ENCODE measurements around the gene CHMP1B.

Gene CHMP1B, protein sequence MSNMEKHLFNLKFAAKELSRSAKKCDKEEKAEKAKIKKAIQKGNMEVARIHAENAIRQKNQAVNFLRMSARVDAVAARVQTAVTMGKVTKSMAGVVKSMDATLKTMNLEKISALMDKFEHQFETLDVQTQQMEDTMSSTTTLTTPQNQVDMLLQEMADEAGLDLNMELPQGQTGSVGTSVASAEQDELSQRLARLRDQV

DNA sequence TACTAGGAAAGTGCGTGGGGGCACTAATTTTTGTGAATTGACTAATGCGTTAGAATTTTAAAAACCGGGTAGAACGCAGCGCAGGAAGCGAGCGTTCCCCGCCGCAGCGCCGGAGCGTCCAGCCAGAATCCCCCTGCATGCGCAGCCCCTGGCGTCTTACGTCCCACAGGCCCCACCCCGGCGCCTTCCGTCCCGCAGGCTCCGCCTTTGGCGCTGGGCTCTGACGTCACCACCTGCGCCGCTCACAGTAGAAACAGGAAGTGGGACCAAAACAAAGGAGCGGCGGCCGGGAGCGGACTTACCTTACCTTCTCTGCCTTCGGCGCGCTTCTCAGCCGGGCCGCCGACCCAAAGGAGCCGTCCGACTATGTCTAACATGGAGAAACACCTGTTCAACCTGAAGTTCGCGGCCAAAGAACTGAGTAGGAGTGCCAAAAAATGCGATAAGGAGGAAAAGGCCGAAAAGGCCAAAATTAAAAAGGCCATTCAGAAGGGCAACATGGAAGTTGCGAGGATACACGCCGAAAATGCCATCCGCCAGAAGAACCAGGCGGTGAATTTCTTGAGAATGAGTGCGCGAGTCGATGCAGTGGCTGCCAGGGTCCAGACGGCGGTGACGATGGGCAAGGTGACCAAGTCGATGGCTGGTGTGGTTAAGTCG, at the start of gene CHMP1B:
TSS of gene CHMP1B (plus strand) at position 268 of the 660 bp plus-strand sequence. CDS start at position 367, 99 bp downstream.
- peak; percentile 95 for DNase-seq

DNA sequence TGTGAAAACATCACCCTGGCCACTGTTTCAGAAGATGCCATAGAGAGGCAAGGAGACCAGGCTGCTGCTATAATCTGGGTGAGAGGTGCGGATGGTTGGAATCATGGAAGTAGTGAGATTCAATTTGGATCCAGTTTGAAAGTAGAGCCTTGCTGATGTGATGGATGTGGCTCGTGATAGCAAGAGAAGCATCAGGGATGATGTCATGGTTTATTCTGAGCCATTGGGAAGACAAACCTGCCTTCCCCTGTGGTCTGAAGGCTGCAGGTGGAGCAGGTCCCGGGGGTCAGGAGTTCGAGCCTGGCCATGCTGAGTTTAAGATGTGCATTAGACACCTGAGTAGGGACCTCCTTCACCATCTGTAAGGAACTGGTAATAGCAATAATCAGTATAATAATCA, 49.6 kb upstream of the CHMP1B start:
- DNase-seq, result no peak

DNA sequence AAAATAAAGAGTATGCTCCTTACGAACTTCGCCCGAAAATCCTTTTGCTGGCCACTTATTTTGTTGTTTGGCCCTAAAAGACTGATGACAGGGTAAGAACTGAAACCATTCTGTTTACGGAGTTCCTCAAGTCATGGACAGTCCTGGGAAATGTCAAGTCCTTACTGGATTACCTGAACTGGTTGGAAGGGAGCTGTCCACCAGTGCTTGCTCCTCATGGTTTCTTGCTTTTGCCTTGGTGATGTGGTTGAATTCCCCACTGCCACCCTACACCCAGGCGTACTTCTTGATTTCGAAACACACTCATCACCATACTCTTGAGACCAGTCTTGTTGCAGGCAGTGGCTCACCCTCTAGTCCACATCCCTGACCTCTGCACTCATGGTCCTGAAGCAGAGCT, 49.1 kb upstream of the CHMP1B start:
- DNase-seq, result no peak

DNA sequence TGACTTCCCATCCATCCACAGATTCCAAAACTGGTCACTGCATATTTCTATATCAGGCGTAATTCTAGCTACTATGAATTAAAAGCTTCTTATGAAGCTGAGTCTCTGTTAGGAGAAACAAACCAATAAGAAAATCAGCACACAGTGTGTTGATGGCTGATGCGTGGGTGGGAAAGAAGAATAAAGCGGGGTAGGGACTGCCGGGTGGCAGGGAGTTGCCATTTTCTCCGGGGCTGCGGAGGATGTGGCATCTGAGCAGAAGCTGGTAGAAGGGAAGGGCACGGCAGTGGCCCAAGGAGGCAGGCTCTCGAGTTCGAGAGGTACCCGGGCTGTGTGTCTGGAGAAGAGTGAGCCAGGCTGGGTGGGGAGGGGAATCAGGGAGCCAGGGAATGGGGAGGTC, 48.6 kb upstream of the CHMP1B start:
- DNase-seq, result no peak

DNA sequence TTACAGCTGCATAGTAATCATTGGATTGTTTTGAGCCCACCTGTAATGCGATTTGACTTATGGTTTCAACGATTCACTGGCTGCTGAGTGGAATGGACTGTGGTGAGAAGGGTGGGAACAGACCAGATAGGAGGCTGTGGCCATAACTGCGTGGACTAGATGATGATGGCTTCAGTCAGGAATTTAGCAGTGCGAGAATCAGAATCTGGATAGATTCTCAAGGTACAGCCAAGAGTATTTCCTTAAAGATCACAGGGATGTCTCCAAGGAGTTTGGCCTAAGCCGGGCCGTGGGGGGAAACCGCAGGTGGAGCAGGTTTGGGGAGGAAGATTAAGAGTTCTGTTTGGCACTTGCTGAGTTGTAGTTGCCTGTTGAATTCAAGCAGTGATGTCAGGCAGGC, 44.0 kb upstream of the CHMP1B start:
- DNase-seq, result no peak

DNA sequence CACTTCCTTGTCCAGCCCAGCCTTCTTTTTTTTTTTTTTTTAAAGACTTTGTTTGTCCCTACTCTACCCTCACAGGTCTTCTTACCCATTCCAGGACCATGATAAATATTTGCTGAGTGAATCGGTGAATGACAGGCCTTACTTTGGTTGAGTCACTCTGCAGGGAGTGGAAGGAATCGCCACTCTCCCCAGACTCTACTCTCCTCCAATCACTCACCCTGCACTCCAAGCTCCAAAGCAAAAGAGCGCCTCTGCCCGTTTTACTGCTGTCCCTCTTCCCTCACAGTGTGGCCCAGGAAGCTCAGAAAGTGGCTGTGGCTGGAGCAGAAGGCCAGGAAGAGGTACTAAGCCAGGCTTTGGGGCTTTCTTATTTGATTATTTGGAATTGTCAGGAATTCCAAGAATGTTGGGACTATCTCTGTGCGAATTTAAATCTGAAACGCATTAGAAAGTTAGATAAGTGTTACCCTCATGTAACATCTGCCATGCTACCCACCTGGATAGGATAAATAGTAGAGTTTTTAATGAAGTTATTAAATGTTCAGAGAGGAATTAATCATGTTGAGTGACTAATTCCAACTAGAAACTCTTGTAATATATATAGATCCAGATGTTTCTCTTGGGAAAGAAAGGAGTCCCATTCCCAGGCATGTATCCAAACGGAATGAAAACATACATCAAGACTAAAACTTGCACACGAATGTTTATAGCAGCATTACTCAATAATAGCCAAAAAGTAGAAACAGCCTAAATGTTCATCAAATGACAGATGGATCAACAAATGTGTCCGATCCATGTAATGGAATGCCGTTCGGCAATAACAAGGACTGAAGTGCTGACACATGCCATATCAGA, 43.0 kb upstream of the CHMP1B start:
- DNase-seq, result no peak

DNA sequence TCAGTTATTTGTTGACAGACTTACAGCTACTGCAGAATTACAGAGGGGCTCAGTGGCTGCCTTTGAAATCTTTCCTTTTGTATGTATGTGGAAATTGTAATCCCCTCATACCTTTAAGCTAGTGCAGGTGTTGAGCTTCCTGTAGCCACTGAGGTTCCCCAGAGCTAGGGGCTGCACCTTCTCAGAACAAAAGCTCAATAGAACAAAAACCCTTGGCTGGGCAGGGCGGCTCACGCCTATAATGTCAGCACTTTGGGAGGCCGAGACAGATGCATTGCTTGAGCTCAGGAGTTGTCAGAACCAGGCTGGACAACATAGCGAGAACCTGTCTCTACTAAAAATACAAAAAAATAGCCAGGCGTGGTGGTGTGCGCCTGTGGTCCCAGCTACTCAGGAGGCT, 41.3 kb upstream of the CHMP1B start:
- no peak for DNase-seq

DNA sequence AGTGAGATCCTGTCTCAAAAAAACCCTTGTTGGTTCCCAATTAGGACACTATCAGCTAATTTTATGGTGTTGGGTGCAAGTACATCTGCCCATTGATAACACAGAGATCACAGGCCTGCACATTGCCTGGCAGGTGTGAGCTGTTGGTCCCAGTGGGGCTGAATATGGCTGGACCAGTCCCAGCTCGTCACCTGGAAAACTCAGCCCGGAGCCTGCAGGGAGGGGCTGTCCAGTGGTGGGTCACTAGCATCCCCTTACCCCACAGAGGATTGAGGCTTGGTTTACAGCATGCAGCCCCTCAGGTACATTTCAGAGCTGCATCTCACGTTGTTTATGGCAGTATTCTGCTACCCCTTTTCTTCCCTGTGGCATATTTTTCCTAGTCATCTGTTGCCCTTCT, 40.8 kb upstream of the CHMP1B start:
- no peak for DNase-seq

DNA sequence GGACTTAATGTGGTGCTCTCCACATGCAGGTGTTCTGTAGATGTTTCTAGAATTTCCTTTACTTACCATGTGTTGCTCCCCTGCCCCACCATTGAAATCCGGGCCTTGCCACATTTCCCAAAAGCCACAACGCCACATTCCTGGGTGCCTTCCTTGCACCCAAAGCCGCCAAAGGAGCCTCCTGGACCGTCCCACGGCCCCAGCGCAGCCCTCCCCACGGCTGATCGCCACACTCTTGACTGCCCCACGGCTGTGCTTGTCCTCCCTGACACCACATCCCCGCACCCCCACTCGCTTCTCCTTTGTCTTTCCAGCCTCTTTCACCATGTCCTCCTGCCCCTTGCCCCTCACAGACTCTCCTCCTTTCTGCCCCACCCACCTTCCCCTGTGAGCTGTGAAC, 40.2 kb upstream of the CHMP1B start:
- no peak for DNase-seq

DNA sequence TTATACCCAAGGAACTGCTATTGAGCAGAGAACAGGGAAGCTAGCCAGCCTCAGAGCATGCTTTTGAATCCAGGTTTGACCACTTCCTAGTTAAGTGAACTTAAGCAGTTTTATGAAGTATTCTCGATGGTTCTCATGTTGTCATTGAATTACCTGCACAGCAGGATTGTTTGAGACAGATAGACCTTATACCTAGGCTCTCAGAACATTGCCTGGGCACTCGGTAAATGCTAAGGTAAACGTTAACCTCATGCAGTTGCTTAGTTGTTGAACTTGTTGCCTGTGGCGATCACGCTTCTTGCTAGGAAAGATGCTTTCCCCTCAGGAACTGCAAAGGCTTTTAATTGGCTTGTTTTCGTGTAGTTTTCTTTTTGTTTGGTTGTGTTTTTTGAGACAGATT, 34.0 kb upstream of the CHMP1B start:
- no peak for DNase-seq

DNA sequence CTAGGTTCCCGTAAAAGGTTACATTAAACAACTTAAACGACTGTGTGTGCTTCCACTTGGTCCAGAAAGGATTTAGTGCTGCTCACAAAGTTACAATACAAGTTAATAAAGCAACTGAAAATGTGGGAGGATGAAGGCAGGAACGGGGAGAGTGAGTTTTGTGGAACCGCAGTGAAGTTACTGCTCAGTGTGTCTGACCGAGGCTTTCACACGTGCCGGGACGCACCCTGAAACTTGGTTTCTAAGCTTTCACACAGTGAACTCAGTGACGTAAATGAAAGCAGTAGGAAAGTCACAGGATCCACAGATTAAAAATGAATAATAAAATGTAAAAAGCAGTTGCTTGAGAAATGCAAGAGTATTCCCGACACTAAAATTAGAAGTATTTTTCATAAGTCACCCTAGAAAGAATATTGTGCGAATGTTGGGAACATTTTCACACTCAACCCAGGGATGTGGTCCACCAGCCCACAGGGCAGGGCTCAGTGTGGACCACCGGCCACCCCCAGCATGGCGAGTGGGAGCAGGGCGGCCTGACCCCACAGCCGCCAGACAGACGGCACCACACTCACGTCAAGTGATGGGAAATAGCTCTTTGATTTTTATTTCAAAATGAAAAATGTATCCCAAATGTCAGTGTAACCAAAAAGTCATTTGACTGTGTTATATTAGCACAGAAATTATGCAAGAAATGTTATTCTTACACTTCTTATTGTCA, 32.6 kb upstream of the CHMP1B start:
- no peak for DNase-seq

DNA sequence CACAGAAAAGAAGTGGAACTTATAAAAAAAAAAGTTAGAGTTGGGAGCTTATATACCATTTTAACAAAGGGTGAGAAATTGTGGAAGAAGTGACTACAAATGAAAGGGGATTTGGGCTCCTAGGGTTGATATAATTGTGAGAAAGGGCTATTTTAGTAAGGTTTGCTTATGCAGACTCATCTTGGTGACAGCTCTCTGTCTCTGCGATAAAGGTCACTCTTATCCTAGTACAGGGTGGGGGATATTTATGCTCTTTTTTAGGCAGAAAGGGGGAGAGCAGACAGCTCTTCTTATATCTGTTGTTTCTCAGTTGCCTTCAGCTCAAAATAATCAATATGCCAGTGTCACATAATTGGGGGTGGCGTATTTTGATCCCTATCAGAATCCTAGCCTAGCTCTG, 31.3 kb upstream of the CHMP1B start:
- DNase-seq, result no peak

DNA sequence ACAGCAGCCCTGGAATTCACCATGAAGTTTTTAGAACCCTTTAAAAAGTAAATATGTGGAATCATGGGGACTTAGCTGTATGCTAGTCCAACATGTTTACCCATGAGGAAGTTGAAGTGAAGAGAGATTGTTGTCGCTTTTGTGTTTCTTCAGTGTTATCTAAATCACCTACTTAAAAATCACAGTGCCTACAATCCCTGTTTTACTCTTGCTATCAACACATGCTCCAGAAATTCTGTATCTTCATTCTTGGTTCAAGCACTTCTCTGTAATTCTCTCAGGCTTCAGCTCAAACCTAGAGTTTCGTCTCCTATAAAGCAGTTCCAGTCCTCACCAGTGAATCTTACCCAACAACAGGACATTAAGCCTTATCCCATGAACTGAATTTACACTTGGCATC, 30.5 kb upstream of the CHMP1B start:
- DNase-seq, result no peak

DNA sequence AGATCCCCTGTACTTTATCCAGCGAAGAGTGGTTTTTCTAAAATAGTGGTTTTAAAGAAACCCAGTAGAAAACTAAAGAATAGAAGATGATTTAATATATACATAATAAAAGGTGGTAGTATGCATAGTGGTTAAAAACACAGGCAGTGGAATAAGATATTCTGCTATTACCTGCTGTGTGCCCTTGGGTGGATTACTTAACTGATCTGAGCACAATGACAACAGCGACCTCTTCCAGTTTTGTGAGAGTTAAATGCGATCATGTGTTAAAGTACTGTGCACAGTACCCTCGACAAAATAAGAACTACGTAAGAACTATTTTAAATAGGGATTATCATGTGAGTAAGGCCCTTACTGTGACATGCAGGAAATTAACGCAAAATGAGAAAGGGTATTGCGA, 30.0 kb upstream of the CHMP1B start:
- no peak for DNase-seq

DNA sequence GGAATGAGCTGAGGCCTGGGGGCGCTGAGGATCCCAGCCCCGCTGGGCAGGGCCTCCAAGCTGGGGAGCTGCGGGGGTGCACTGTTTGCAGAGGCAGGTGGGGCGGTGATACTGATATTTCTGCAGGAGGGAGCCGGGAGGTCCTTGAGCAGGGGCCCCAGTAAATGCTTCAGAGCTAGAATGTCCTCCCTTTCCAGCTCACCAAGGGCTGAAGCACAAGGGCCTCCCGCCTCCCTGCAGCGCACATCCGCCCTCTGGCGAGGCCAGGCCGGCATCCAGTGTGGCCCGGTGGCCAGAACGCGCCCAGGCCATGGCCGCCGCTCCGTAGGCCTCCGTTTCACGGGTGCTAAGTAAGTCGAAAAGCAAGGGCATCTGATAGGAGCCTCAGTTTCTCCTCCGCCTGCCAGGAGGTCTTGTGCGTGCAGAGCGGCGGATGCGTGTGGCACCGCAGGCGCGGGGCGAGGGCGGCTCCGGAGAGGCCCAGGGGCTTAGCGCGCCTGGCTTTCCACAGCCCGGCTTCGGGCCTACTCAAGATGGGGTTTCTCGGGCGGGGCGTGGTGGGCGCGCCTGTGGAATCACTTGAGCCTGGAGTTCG, 29.5 kb upstream of the CHMP1B start:
- no peak for DNase-seq

DNA sequence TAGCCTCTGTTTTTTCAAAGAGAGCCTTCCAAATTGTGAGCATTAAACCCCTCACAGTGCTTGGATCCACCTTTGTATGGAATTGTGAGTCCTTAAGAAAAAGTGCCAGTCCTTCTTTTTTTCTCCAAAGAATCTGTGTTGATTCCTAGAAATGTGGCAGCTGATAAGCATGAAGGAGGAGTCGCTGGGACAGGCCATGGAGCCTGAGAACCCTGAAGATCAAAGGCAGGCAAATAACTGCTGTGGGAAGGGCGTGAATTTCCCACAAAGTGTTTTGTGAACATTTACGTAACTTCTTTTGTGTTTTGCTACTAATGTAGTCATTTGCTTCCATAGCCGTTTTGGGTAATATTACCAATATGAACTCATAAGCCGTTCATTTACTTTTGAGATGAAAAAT, 27.7 kb upstream of the CHMP1B start:
- DNase-seq, result no peak

DNA sequence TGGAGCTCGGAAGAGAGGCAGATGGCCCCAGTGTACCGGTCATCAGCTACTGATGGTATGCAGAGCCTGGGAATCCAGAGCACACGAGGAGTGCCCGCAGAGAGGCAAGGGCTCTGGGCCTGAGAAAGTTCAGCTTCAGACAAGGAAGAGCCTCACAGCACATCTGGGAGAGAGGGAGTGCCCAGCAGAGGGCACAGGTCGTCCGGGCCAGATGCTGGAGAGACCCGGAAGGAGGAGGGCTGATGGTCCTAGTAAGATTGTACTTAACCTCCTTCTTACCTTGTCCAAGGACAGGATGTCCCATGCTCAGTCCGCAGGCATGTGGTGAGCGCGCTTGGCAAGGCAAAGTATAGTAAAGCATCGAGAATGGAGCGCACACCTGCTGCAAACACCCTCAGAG, 24.4 kb upstream of the CHMP1B start:
- no peak for DNase-seq

DNA sequence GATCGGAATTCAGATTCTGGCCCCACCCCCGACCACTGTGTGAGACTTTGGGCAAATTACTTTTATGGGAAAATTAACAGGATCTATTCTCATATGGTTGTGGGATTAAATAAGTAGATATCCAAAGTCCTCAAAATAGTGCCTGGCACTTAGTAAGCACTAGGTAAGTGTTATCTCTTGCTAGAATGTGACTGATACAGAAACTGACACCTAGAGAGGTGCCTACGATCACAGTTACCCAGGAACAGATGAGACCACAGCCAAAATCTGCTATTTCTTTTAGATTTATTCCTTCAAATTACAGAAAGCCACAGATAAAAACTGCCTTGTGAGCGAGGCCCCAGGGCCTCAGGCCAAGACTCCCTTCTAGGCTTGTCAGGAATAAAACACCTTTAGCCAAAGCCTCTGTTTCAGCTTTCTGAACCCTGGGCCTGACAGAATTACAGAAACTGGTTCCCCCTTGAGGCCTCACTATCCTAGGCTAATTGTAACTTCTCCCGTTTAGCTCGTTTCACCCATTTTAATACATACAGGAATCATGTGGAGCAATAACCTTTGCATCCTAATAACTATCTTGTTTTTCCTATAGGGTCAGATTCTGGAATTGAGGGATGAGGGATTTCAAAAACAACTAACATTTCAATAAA, 22.3 kb upstream of the CHMP1B start:
- DNase-seq, result no peak

DNA sequence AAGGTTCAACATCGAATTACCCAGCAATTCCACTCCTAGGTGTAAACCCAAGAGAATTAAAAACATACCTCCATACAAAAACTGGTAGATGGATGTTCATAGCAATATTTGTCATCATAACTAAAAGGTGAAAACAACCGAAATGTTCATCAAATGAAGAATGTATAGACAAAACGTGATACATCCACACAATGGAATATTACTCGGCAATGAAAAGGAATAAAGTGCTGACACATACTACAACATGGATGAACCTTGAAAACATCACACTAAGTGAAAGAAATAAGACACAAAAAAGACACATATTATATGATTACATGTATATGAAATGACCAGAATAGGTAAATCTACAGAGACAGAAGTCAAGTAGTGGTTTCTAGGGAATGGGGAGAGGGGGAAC, 20.6 kb upstream of the CHMP1B start:
- no peak for DNase-seq

DNA sequence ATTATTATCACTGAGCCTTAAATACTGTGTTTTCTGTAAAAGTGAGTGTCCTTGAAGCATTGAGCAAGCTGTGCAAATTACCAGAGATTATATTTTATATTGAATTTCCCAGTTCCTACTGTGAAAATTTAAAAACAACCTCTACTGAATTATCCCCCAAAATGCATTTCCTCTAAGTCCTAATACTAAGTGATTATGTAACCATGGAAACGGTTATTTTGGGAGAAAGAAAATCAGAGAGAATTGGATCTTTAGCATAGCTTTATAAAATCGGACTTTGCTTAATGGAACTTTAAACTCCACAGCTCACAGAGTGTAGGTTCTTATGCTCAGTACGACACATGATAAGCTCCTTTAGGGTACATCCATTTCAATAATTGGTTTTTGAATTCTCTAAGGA, 19.3 kb upstream of the CHMP1B start:
- no peak for DNase-seq

DNA sequence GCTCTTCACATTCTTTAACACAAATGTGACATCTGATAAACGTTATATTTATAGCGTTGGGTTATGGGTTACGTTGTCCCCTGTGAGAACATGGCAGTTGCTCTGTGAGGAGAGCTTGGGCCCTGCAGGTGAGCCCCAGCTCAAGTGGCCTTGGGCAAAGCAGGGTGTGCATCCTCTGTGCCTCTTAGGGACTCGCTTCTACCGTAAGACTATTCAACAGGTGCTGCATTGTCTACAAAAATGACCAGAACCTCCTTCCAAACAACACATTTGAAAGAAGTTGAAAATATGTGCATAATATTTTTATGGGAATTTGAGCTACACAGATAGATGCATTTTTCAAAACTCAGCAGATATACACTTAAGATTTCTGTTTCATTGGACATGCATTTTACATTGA, 16.4 kb upstream of the CHMP1B start:
- no peak for DNase-seq

DNA sequence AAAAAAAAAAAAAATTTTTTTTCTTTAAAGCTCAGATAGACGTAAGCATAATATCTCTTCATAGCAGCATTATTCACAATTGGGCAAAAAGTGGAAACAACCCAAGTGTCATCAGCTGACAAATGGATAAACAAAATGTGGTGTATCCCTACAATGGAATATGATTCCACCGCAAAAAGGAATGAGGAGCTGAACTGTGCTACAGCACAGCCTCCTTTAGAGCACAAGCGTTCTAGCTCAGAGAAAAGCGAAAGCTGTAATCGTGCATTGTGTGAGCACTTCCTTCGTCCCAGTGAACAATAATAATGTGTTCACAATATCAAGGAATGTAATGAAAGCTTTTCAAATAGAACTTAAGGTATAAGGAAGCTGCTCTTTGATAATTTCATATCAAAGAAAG, 11.7 kb upstream of the CHMP1B start:
- no peak for DNase-seq

DNA sequence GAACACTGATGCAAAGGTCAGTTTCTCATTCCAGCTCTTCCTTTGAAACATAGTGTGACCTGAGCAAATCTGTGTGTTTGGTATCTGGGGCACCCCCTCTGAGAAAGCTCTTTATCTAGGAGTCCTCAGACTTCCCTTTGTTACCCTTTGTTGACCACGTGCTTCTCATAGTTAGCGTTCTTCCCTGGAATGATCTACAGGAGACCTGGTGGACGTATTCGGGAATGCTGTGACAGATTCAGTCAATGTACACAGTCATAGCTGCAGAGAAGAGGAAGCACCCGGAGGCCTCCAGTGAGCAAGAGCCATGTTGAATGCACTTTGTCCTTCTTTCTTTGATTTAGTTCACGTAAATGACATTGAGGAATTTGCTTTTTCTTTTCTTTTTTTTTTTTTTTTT, 10.7 kb upstream of the CHMP1B start:
- DNase-seq, result no peak

All from CD4-positive, alpha-beta T cell treated with Interleukin-4 for 4 hours (primary cell).